GM18517 (cell line): ENCODE measurements around the gene FAM32A.

Experiments used
- ATAC-seq: cut with Tn5 transposase; IDR thresholded peaks from one replicate; pipeline ENCODE4 v1.9.1; 2021; ENCODE audit warnings: mild to moderate bottlenecking, moderate library complexity; ENCODE audit not compliant: unreplicated experiment

Gene FAM32A

DNA sequence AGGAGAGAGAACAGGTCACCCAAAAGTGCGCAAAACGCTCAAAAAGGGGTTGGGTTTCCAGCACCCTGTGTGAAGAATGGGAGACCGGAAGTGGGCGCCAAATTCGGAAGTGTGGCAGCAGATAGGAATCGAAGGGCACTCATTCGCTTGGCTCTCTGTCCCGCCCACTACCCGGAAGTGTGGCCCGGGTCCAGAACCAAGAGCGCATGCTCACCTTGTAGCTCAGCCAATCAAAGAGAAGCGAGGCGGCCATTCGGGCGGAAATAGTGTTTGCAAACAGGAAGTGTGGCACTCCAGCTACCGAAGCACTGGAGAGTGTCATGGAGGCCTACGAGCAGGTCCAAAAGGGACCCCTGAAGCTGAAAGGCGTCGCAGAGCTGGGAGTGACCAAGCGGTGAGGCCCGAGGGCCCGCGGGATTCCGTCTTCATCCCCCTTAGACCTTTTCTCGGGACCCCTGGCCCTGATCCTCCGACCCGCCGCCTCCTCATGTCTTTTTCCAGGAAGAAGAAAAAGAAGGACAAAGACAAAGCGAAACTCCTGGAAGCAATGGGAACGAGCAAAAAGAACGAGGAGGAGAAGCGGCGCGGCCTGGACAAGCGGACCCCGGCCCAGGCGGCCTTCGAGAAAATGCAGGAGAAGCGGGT, at the start of gene FAM32A:
TSS of gene FAM32A (plus strand) at position 288 of the 645 bp plus-strand sequence. CDS start at position 321, 33 bp downstream.
- peak; percentile 79 for ATAC-seq

GRCh38 chr19:16135430-16136127, 49.6 kb upstream of the FAM32A start:
- no peak for ATAC-seq

- ATAC-seq: no peak
These were observed 48.8 kb upstream of the FAM32A start for GRCh38 chr19:16136185-16136999.

- ATAC-seq: no peak
These were observed 45.5 kb upstream of the FAM32A start for GRCh38 chr19:16139752-16140151.

GRCh38 chr19:16141043-16141442, 44.2 kb upstream of the FAM32A start:
- ATAC-seq: no peak

DNA sequence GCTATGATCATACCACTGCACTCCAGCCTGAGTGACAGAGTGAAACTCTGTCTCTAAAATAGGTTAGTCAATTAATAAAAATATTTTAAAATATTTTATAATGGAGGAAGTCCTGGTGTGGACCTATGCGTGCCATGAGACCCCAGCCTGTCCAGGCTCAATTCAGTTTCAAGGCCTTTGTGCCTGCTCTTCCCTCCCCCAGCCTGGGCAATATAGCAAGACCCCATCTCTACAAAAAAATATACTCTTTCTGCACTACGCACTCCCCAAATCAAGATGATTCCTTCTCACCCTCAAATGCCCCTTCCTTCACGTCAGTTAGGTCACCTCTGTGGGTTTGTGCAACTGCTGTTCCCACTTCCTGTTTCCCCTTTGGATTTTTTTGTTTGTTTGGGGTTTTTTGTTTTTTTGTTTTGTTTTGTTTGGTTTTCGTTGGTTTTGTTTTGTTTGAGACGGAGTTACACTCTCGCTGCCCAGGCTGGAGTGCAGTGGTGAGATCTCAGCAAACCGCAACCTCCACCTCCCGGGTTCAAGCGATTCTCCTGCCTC, 43.1 kb upstream of the FAM32A start:
- no peak for ATAC-seq

GRCh38 chr19:16143399-16144215, 41.6 kb upstream of the FAM32A start, which contains the start of gene HSH2D:
Gene HSH2D (plus strand): TSS chr19:16143685. CDS start chr19:16148751, 5,066 bp downstream.
- ATAC-seq: peak; percentile 50

GRCh38 chr19:16144216-16144581, 41.0 kb upstream of the FAM32A start:
- no peak for ATAC-seq

DNA sequence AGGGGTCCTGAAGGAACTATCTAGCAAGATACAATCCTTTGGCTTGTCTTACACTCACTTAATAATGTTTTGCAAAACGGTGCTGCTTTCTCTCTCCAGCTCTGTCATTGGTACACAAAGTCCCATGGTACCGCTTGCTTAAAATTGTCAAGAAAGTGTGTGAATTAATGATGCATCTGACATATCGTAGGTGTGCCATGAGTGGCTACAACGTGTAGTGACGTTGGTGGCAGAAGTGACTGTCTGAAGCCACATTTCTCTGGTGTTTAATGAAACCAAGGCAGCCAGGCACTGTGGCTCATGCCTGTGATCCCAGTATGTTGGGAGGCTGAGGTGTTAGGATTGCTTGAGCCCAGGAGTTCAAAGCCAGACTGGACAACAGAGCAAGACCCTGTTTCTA, 39.1 kb upstream of the FAM32A start:
- no peak for ATAC-seq

DNA sequence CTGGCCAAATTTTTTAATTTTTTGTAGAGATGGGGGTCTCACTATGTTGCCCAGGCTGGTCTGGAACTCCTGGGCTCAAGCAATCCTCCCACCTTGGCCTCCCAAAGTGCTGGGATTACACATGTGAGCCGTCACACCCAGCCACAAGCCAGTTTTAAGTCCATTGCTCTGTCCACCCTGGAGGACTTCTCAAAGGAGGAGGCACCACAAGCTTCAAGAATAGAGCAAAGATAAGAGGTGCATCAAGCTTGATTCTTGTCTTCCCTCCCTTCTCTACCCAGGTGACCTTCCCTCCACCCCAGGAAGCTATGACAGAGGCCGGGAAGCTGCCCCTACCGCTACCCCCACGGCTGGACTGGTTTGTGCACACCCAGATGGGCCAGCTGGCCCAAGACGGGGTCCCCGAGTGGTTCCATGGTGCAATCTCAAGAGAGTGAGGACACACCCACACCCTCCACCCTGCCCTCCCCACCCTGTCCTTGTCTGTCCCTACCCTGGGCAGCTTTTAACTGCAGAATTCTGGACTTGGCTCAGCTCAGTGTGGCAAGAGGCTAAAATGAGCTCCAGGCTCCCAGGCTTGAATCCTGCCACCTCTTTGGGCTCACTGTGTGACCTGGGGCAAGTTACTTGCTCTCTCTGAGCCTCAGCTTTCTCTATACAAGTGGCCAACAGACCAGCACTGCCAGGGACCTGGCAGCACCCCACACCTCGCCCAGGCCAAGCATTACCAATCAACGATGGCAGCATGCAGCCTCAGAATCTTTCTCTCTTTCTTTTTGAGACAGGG, 36.6 kb upstream of the FAM32A start:
- ATAC-seq: no peak

DNA sequence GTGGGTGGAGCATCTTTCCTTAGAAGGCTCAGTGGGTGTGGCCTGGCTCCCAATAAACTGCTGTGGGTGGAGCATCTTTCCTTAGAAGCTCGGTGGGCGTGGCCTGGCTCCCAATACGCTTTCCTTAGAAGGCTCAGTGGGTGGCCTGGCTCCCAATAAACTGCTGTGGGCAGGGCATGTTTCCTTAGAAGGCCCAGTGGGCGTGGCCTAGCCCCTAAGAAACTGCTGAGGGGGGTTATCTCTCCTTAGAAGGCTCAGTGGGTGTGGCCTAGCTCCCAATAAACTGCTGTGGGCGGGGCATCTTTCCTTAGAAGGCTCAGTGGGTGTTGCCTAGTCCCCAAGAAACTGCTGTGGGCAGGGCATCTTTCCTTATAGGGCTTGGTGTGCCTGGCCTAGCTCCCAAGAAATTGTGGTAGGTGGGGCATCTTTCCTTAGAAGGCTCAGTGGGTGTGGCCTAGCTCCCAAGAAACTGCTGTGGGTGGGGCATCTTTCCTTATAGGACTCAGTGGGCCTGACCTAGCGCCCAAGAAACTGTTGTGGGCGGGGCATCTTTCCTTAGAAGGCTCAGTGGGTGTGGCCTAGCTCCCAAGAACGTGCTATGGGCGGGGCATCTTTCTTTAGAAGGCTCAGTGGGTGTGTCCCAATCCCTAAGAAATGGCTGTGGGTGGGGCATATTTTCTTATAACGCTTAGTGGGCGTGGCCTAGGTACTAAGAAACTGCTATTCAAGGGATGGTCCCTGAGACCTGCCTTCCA, 31.5 kb upstream of the FAM32A start:
- no peak for ATAC-seq

- ATAC-seq: no peak
These were observed 30.7 kb upstream of the FAM32A start for GRCh38 chr19:16154557-16154956.

DNA sequence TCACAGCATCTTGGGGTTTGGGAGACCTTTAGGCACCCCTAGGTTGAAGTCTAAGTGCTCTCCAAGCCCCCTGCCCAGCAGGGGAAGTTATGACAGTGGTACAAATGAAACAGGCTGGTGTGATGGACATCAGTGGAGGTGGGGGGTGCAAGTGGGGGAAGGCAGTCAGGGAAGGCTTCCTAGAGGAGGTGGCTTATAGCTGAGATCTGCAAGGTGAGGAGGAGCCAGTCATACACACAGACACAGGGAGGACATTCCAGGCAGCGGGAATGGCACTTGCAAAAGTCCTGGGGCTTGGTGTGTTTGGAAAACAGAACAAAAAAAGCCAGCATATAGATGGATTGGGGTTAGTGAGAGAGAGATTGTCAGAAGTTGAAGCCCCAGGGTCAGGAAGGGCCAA, 30.1 kb upstream of the FAM32A start:
- no peak for ATAC-seq

- ATAC-seq: no peak
These were observed 28.3 kb upstream of the FAM32A start for GRCh38 chr19:16156904-16157303.

DNA sequence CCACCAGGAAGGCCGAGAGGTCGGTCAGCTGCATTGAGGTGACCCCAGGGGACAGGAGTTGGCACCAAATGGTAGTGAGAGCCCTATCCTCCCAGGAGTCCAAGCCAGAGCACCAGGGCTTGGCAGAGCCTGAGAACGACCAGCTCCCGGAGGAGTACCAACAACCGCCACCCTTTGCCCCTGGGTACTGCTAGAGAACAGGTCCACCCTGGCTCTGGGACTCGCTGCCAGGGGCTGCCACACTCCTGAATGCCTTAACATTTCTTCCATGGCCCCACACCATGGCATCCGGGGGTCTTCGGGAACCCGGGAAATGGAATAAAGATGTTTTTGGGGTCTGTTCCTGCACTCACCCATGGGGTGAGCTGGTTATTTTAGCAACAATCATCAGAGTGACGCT, 27.6 kb upstream of the FAM32A start:
- no peak for ATAC-seq

- ATAC-seq: no peak
These were observed 25.6 kb upstream of the FAM32A start for GRCh38 chr19:16159655-16160054.

- ATAC-seq: no peak
These were observed 24.7 kb upstream of the FAM32A start for GRCh38 chr19:16160445-16160942.

- ATAC-seq: no peak
These were observed 24.2 kb upstream of the FAM32A start for GRCh38 chr19:16160943-16161560.
